AG04449 (cell line): ENCODE data around the gene RAB6B.

Experiments used
- CTCF ChIA-PET: fragments of 350-600 bp; formaldehyde crosslinking; extraction: SDS; loops from one replicate; lab custom pipeline; 2021; ENCODE audit warnings: antibody characterized with exemption; lab: Yijun Ruan, JAX
- POLR2A ChIA-PET: fragments of 400-600, 350-600 bp; formaldehyde crosslinking; extraction: SDS; loops from one replicate; lab custom pipeline; 2020; ENCODE audit warnings: antibody characterized with exemption, inconsistent platforms; lab: Yijun Ruan, JAX
- DNase-seq: peaks from one replicate; pipeline ENCODE4 v3.0.0-alpha.2; 2010; ENCODE audit warnings: low read depth, low spot score
- H3K4me3 ChIP-seq: 2 replicates; pipeline ENCODE4 v1.5.1; 2011; ENCODE audit warnings: low read depth, mild to moderate bottlenecking, control low read depth, low read length
- TF ChIP-seq, protein P1 (sequence below): IDR thresholded peaks from one replicate; pipeline ENCODE4 v1.5.1; 2011; ENCODE audit warnings: mild to moderate bottlenecking, moderate library complexity, low read length, control low read depth, inconsistent platforms; ENCODE audit not compliant: insufficient read depth; ENCODE audit errors: missing control alignments

Gene RAB6B

DNA sequence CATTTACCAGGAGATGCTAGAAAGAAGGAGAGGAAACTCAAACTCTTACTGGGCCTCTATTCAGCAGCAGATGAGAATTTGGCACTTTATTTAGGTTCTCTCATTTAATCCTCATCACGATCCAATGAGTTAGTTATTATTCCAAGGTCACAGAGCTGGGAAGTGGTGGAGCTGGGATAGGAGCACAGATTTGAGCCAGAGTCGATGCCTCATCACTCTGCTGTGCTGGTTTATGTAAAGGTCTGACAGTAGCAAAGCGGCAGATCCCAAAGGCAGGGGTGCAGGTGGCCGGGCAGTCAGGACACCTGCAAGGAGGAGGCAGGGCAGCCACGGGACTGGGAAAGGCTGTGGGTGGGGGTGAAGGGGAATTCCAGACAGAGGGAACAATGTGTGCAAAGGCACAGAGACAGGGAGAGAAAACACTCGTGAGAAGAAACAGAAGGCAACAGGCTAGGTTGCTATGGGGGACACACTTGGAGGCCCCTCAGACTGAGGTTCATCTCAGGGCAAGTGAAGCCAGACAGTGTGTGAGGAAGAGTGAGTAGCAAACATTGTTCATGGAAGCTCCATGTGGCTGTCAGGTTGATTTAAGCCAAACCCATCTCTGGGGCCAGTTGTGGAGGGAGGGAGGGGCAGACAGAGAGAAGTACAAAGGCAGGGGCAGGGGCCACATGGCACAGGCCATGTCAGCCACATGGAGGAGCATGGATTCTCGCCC is 26.8 kb downstream of the RAB6B start:
- DNase-seq, result no peak
- ChIA-PET POLR2A (no interaction called here), CTCF (no interaction called here)
- TF ChIP-seq, protein P1, sequence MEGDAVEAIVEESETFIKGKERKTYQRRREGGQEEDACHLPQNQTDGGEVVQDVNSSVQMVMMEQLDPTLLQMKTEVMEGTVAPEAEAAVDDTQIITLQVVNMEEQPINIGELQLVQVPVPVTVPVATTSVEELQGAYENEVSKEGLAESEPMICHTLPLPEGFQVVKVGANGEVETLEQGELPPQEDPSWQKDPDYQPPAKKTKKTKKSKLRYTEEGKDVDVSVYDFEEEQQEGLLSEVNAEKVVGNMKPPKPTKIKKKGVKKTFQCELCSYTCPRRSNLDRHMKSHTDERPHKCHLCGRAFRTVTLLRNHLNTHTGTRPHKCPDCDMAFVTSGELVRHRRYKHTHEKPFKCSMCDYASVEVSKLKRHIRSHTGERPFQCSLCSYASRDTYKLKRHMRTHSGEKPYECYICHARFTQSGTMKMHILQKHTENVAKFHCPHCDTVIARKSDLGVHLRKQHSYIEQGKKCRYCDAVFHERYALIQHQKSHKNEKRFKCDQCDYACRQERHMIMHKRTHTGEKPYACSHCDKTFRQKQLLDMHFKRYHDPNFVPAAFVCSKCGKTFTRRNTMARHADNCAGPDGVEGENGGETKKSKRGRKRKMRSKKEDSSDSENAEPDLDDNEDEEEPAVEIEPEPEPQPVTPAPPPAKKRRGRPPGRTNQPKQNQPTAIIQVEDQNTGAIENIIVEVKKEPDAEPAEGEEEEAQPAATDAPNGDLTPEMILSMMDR, result no peak
- H3K4me3 ChIP-seq, result no peak overlapping the region

- TF ChIP-seq, protein P1, result no peak
- ChIA-PET POLR2A (no interaction called here), CTCF (no interaction called here)
- no peak for DNase-seq
- H3K4me3 ChIP-seq, result no peak overlapping the region
Measured at GRCh38 chr3:133868186-133868585, 27.5 kb downstream of the RAB6B start.

- POLR2A ChIA-PET, result no interaction called here
- CTCF ChIA-PET, result no interaction called here
- TF ChIP-seq, protein P1, result no peak
- no peak for DNase-seq
- H3K4me3 ChIP-seq, result no peak overlapping the region
Measured at GRCh38 chr3:133866141-133866540, 29.5 kb downstream of the RAB6B start.

DNA sequence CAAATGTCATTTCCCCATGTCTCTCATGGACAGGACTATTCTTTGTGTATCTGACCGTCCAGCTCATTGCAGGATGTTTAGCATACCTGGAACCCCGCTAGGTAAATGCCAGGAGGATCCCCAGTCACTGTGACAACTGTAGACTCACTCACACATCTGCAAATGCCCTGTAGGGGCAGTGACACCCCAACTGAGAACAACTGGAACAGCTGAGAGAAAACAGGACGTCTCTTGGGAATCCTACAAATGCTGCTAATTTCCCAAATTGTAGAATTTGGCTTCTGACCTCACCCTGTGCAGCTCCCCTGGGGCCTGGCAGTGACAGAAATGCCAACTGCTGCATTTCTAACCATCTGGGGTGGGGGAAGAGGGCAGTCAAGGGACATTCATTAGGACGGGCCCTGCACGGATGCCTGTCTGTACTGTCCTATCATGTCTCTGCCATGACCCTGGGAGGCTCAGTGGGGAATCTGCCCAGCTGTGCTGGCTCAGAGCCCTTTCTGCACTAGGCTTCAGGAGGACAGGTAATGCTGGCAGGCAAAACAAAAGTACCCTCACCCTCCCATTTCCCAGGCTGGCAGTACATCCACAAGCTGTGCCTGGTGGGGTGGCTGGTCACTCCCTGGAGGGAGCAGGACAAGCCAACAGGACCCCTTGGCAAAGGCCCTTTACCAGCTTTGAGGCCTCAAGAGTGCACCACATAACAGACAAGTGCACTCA is 30.4 kb downstream of the RAB6B start:
- no peak for DNase-seq
- POLR2A ChIA-PET, result no interaction called here
- CTCF ChIA-PET, result interaction anchor here (1.3 to 2.6 kb wide), 2 partner anchors 10 to 18 kb away, joined by 3 to 6 read pairs; no protein-coding TSS in a partner anchor

GRCh38 chr3:133864616-133865015 is 31.1 kb downstream of the RAB6B start:
- H3K4me3 ChIP-seq, result no peak overlapping the region
- ChIA-PET POLR2A (no interaction called here), CTCF (interaction anchor here (1.3 to 2.6 kb wide), 2 partner anchors 9 to 17 kb away, joined by 3 to 6 read pairs; no protein-coding TSS in a partner anchor)
- DNase-seq, result no peak
- TF ChIP-seq, protein P1, result no peak

More for the DNA sequence above, 30.4 kb downstream of the RAB6B start:
- TF ChIP-seq, protein P1, result no peak
- no peak overlapping the region for H3K4me3 ChIP-seq

DNA sequence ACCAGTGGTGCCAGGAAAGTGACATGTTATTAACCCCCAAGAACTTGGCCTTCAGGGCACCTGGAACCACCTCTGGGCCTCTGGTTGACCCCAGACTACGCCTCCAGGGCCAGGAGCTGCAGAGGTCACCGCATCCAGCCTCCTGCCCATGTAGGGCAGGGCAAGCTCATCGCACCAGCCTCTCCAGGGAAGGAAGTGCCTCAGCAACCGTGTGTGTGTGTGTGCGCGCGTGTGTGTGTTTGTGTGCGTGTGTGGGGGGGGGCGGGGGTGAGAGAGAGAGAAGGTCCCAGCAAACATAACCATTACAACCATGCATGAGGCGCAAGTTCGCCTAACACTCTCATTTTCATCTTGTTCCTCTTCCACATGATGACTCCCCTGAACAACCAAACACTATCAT is 31.8 kb downstream of the RAB6B start:
- H3K4me3 ChIP-seq, result no peak overlapping the region
- TF ChIP-seq, protein P1, result no peak
- CTCF ChIA-PET, result interaction anchor here (2.6 kb wide), 1 partner anchor 8 kb away, joined by 6 read pairs; no protein-coding TSS in a partner anchor
- POLR2A ChIA-PET, result no interaction called here
- DNase-seq, result no peak
